Measurements from ENCODE around the gene SETD1A. TPM values are rescaled to one million over a fixed set of nuclear protein-coding genes. Genes with fewer than 3 reads are reported as not detected.

SETD1A gene
- total and polyA plus RNA-seq, 2 of the 4 experiments (the other 2 are of a cell fraction), result 0.54 to 5.8 TPM

GRCh38 chr16:30946671-30947540 lies 10.6 kb upstream of the SETD1A start:
- Histone ChIP-seq H2BK120ac (ENCODE audit: low read depth, low read length) (no peak overlapping the region), H2BK15ac (ENCODE audit: low read depth, low read length) (no peak overlapping the region), H2AK5ac (ENCODE audit: low read depth, low read length) (no peak overlapping the region), H3K9me1 (ENCODE audit: insufficient read depth, low read length) (peaks cover 11% of the 10 kb centered on the region; the same call in 1 of the 2 replicates), H4K20me1 (ENCODE audit: insufficient read depth, low read length) (peaks cover 15% of the 10 kb centered on the region), H3K4me3 (ENCODE audit: insufficient read depth, low read depth, low read length) (no peak overlapping the region), H3K9ac (ENCODE audit: low read depth, low read length) (no peak overlapping the region), H3K4me2 (ENCODE audit: low read depth, low read length) (no peak overlapping the region), H4K8ac (ENCODE audit: low read depth in 2 of 2, low read length in 2 of 2) (no peak overlapping the region), H2AFZ (replicated peaks; ENCODE audit: low read length, poor library complexity) (no peak overlapping the region), H2BK5ac (ENCODE audit: low read depth, low read length, poor library complexity, severe bottlenecking) (no peak overlapping the region), H4K5ac (ENCODE audit: low read depth, low read length) (no peak overlapping the region), H3K23ac (ENCODE audit: low read depth, low read length) (no peak overlapping the region), H2BK20ac (ENCODE audit: low read depth, low read length) (no peak overlapping the region), H3K27me3 (ENCODE audit: control insufficient read depth, insufficient read depth, low read length) (no peaks in the 10 kb centered on the region), H3K14ac (replicated peaks; ENCODE audit: low read depth, low read length) (no peak overlapping the region), H3K4ac (ENCODE audit: low read depth, low read length) (no peak overlapping the region), H3K36me3 (ENCODE audit: control insufficient read depth, insufficient read depth, low read length) (peaks cover 26% of the 10 kb centered on the region), H3K56ac (ENCODE audit: extremely low read depth, insufficient read depth, low read length) (no peak overlapping the region), H3K79me1 (ENCODE audit: low read depth in 1 of 2, low read length in 2 of 2) (peaks cover 20 to 54% of the 10 kb centered on the region in 2 experiments; a peak in 3 of 4 replicates), H2AK9ac (replicated peaks; ENCODE audit: low read depth, low read length, poor library complexity) (no peak overlapping the region), H3K4me1 (ENCODE audit: control insufficient read depth, insufficient read depth, low read length) (peaks cover 7% of the 10 kb centered on the region), H3K27ac (ENCODE audit: insufficient read depth, low read length) (no peak overlapping the region), H3K18ac (ENCODE audit: low read depth, low read length) (no peak overlapping the region), H3K9me3 (ENCODE audit: control insufficient read depth, insufficient read depth, low read length) (no peaks in the 10 kb centered on the region), H4K91ac (ENCODE audit: insufficient read depth, low read depth, low read length) (no peak overlapping the region)
- BruUV-seq (replicated peaks), result no TSS peak
- WGBS, 2 experiments (ENCODE audit: extremely low coverage in 2 of 2, insufficient read length in 1 of 2), result 90% methylated on average over 20 of the region's 38 CpGs; no CpG with 5 or more reads in 1 of the 2 experiments
- ChIA-PET POLR2A (ENCODE audit: unreplicated experiment) (no interaction called here), CTCF (no interaction called here)
- dilution Hi-C loops (cut with HindIII; ENCODE audit: low sequenced_read_pairs, unreplicated experiment), result no loop called here
- ATAC-seq (ENCODE audit: low read depth) (no peak), DNase-seq (no peak)
- in situ Hi-C loops (cut with MboI; ENCODE audit: low sequenced_read_pairs), result no loop called here
- TF ChIP-seq RCOR1 (IDR thresholded peaks at IDR 0.05; ENCODE audit: insufficient replicate concordance, low read length) (no peak), SMC3 (IDR thresholded peaks at IDR 0.05; ENCODE audit: low read depth, low read length) (no peak), BHLHE40 (IDR thresholded peaks at IDR 0.05; ENCODE audit: low read depth, low read length) (no peak), POLR2A (IDR thresholded peaks at IDR 0.05; ENCODE audit: low read depth, low read length) (no peak)
- intact Hi-C loops (cut with micrococcal nuclease), result no loop called here

Measured in IMR-90 (cell line).